NT2/D1 (cell line): ENCODE measurements around the gene BTBD2.

ENCODE experiments used
- DNase-seq: peaks from one replicate; pipeline ENCODE4 v3.0.0-alpha.2; 2011; ENCODE audit warnings: low read depth, low spot score
- H3K27me3 ChIP-seq: 2 replicates; pipeline ENCODE4 v1.6.0; 2011; ENCODE audit warnings: mild to moderate bottlenecking; ENCODE audit not compliant: insufficient read length, insufficient read depth
- H3K36me3 ChIP-seq: 2 replicates; pipeline ENCODE4 v1.6.1; 2011; ENCODE audit warnings: mild to moderate bottlenecking, low read length, mixed read lengths; ENCODE audit not compliant: insufficient read depth, insufficient read length
- H3K4me1 ChIP-seq: 2 replicates; pipeline ENCODE4 v1.5.1; 2011; ENCODE audit not compliant: insufficient read depth, insufficient read length
- H3K4me3 ChIP-seq: 2 replicates; pipeline ENCODE4 v1.5.1; 2011; ENCODE audit warnings: low read depth; ENCODE audit not compliant: insufficient read length
- H3K9ac ChIP-seq: 2 replicates; pipeline ENCODE4 v1.6.0; 2011; ENCODE audit warnings: low read depth; ENCODE audit not compliant: insufficient read length
- H3K9me3 ChIP-seq: 2 replicates; pipeline ENCODE4 v1.5.1; 2011; ENCODE audit warnings: mild to moderate bottlenecking, low read length; ENCODE audit not compliant: insufficient read depth
- SUZ12 ChIP-seq: IDR thresholded peaks from 2 replicates; pipeline ENCODE4 v1.6.1; 2011; ENCODE audit not compliant: insufficient read length, insufficient read depth; ENCODE audit errors: extremely low read depth
- YY1 ChIP-seq: IDR thresholded peaks from 2 replicates; pipeline ENCODE4 v1.6.1; 2011; ENCODE audit not compliant: insufficient read length, insufficient read depth
- ZNF274 ChIP-seq: IDR thresholded peaks from 2 replicates; pipeline ENCODE4 v1.6.1; 2011; ENCODE audit warnings: mild to moderate bottlenecking, low read depth, low read length

The BTBD2 gene

DNA sequence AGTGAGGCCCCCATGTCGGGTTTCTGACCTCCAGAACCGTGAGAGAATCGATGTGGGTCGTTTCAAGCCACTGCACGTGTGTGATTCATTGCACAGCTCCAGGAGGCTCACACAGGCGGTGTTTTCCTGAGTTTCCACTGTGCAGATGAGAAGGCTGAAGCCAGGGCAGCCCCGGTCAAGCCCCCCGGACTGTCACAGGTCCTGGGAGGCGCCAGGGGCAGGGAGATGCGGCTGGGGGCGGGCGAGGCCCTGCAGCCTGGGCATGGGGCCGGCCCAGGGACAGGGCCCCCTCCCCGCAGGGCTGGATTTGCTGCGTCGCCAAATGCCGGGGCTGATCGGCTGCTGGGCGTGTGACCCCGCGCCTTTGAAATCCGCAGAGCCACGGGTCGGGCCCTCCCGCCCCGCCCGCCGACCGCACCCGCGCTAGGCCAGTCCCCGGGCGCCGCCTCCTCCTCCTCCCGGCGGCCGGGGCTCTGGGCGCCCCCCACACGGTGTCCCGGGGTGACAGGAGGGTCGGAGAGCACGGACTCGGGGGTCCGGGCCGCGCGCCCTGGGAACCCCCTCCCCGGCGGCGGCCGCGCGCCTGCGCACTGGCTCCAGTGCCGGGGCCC is 45.5 kb upstream of the BTBD2 start:
- Histone ChIP-seq H3K4me1 (peaks cover 38% of the 10 kb centered on the region), H3K27me3 (no peaks in the 10 kb centered on the region), H3K36me3 (no peaks in the 10 kb centered on the region), H3K9ac (peak overlapping the region; percentile 97), H3K9me3 (no peaks in the 10 kb centered on the region), H3K4me3 (peak overlapping the region; percentile 68)
- no peak for TF ChIP-seq YY1
- no peak for TF ChIP-seq ZNF274
- TF ChIP-seq SUZ12, result no peak
- DNase-seq, result peak; percentile 35

DNA sequence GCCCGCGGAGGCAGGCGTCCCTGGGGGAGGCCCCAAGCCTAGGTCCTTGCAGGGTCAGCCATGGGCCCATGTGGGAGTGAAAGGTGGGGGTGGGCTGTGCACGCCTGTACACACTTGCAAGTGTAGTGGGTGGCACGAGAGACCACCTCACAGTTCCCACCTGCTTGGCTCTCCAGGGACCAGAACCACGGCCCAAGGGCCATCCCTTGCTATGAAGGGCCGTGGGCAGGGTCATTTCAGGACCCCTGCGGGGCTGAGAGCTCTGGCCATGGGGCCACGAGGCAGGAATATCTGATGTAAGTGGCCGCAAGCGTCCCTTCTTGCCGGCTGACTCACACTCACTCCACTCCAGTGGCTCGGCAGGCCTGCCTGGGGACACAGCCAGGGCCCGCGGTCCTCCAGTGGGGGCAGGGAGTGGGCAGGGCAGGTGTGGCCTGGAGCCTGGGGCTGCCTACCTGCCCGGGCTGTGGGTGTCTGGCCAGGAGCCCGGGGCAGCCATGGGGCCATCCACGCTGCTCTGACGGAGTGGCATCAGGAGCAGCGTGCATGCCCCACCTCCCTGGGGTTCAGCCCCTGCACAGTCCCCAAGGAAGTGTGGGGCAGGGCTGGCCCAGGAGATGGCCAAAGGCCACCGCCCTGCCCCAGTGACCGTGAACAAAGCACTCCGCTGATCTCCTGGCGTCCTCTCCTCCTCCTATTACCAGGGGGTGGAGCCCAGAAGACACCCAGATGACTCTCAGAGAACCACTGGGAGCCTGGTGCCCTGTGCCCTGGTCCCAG is 44.1 kb upstream of the BTBD2 start:
- Histone ChIP-seq H3K9ac (peak overlapping the region; percentile 54), H3K9me3 (no peaks in the 10 kb centered on the region), H3K27me3 (no peaks in the 10 kb centered on the region), H3K4me3 (no peak overlapping the region), H3K36me3 (no peaks in the 10 kb centered on the region), H3K4me1 (peaks cover 46% of the 10 kb centered on the region)
- no peak for DNase-seq
- no peak for TF ChIP-seq SUZ12
- no peak for TF ChIP-seq ZNF274
- no peak for TF ChIP-seq YY1

DNA sequence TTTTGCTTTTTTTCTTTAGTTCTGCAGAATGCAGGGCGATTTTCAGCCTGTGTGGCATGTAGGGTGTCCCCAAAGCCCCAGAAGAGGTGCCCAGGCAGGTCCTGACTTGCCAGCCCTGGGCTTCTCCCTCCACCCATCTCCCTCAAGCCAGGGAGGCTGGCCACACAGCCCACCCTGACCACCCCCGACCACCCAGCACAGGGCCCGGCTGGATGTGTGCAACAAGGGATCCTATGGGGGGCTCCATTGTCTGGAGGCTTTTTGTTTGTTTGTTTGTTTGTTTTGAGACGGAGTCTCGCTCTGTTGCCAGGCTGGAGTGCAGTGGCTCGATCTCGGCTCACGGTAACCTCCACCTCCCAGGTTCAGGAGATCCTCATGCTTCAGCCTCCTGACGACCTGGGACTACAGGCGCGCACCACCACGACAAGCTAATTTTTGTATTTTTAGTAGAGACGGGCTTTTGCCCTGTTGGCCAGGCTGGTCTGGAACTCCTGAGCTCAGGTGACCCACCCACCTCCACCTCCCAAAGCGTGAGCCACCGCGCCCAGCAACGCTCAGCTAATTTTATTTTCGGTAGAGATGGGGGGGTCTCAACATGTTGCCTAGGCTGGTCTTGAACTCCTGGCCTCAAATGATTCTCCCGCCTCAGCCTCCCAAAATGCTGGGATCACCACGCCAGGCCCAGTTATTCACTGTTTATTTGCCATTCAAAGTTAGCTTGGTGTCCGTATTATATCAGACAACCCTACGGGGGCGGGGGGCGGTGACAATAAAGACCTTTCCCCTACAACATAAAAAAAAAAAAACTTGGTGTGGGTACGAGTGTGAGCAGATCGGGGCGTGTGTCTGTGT is 43.3 kb upstream of the BTBD2 start:
- Histone ChIP-seq H3K4me3 (no peak overlapping the region), H3K36me3 (no peaks in the 10 kb centered on the region), H3K9ac (peak overlapping the region; percentile 64), H3K4me1 (peaks cover 43% of the 10 kb centered on the region), H3K27me3 (no peaks in the 10 kb centered on the region), H3K9me3 (no peaks in the 10 kb centered on the region)
- DNase-seq, result no peak
- TF ChIP-seq ZNF274, result no peak
- TF ChIP-seq SUZ12, result no peak
- TF ChIP-seq YY1, result no peak

GRCh38 chr19:2057484-2058469 is 42.3 kb upstream of the BTBD2 start:
- Histone ChIP-seq H3K36me3 (no peaks in the 10 kb centered on the region), H3K9me3 (no peaks in the 10 kb centered on the region), H3K27me3 (no peaks in the 10 kb centered on the region), H3K4me1 (peaks cover 43% of the 10 kb centered on the region), H3K9ac (peak overlapping the region; percentile 64), H3K4me3 (no peak overlapping the region)
- no peak for TF ChIP-seq YY1
- TF ChIP-seq ZNF274, result no peak
- TF ChIP-seq SUZ12, result no peak
- no peak for DNase-seq

- Histone ChIP-seq H3K4me3 (no peak overlapping the region), H3K36me3 (no peaks in the 10 kb centered on the region), H3K27me3 (no peaks in the 10 kb centered on the region), H3K9ac (no peak overlapping the region), H3K9me3 (no peaks in the 10 kb centered on the region), H3K4me1 (peaks cover 46% of the 10 kb centered on the region)
- TF ChIP-seq YY1 (no peak), SUZ12 (no peak)
- no peak for DNase-seq
Measured at GRCh38 chr19:2056837-2057192, 41.3 kb upstream of the BTBD2 start.

GRCh38 chr19:2055931-2056836 is 40.7 kb upstream of the BTBD2 start:
- Histone ChIP-seq H3K4me3 (no peak overlapping the region), H3K27me3 (no peaks in the 10 kb centered on the region), H3K4me1 (peaks cover 50% of the 10 kb centered on the region), H3K36me3 (no peaks in the 10 kb centered on the region), H3K9me3 (no peaks in the 10 kb centered on the region), H3K9ac (peak overlapping the region; percentile 57)
- TF ChIP-seq ZNF274, result no peak
- no peak for TF ChIP-seq YY1
- TF ChIP-seq SUZ12, result no peak
- no peak for DNase-seq
